Ovary (tissue), 9 donors: ENCODE data around the gene CILP2. TPM values are rescaled to one million over a fixed set of nuclear protein-coding genes. Genes with fewer than 3 reads are reported as not detected.

Experiments used
- DNase-seq, 5 donors: peaks; one replicate each; pipeline ENCODE4 v3.0.0-alpha.2; 2019 to 2020
- H3K27ac ChIP-seq, 2 donors: fragments of 200-600 bp; one replicate each; pipeline versions ENCODE4 v1.5.1 to v1.8.0; 2019 to 2022
- H3K27me3 ChIP-seq: fragments of 200-600 bp; one replicate; pipeline ENCODE4 v1.8.0; 2022
- H3K36me3 ChIP-seq: fragments of 200-600 bp; sonication (generic); one replicate; pipeline ENCODE4 v1.5.1; 2019
- H3K4me1 ChIP-seq: one replicate; pipeline ENCODE4 v1.8.1; 2013; ENCODE audit warnings: mild to moderate bottlenecking, moderate library complexity; ENCODE audit not compliant: insufficient read depth
- H3K4me3 ChIP-seq: fragments of 200-600 bp; sonication (generic); one replicate; pipeline ENCODE4 v1.5.1; 2017
- H3K9me3 ChIP-seq, 2 donors: fragments of 200-600 bp in 1 of 2; sonication (generic) in 1 of 2; one replicate each; pipeline versions ENCODE4 v1.5.1 to v1.8.1; 2013 to 2019; ENCODE audit warnings: mild to moderate bottlenecking in 1 of 2, moderate library complexity in 1 of 2
- CTCF ChIP-seq, 3 donors: fragments of 450-650 bp in 2 of 3; fragments of 200-600 bp in 1 of 3; IDR thresholded peaks; one replicate each; pipeline versions ENCODE4 v1.5.1 to v1.8.0; 2016 to 2022; ENCODE audit warnings: antibody characterized with exemption in 3 of 3, mild to moderate bottlenecking in 1 of 3
- EP300 ChIP-seq: sonication (generic); formaldehyde crosslinking; IDR thresholded peaks from one replicate; pipeline ENCODE4 v1.6.1; 2017; ENCODE audit warnings: antibody characterized with exemption
- POLR2A ChIP-seq: fragments of 450-650 bp; IDR thresholded peaks from one replicate; pipeline ENCODE4 v1.6.1; 2017; ENCODE audit warnings: antibody characterized with exemption, mild to moderate bottlenecking, moderate library complexity
- WGBS, 3 donors: extraction: QIAGEN DNeasy Blood & Tissue Kit in 1 of 3; methylation state at CpG; one replicate each; pipeline versions ENCODE4 v1.1.5 to v1.1.7; 2013 to 2017; 5-methylcytosine and 5-hydroxymethylcytosine counted together
- intact Hi-C, 4 donors: fragments of 100-400 bp; cut with DNase I; formaldehyde crosslinking; loops; one replicate each; pipeline versions ENCODE4 v1.11.0 to v1.15.1; 2022 to 2023
- polyA plus RNA-seq, 2 donors: library from polyadenylated mRNA; stranded (reverse); fragments of 200-250 nt in 1 of 2; fragments of 350-450 nt in 1 of 2; fragmentation: Illumina TruSeq in 1 of 2; extraction: RNeasy Lipid Tissue Mini Kit (QIAGEN cat#74804) in 1 of 2; gene quantifications; one replicate each; pipeline ENCODE4 v1.2.3, GENCODE V29; 2013 to 2014
- total RNA-seq, 7 donors: library from RNA; depleted of rRNA in 2 of 7; stranded (reverse); fragments of >200 nt in 2 of 7; fragmentation: NEBNext Ultra II Directional in 3 of 7; extraction: Animal tissue kit (Norgen Biotek cat#: 25700) in 3 of 7; gene quantifications; one replicate each; pipeline versions ENCODE4 v1.1.0 to v1.2.4, GENCODE V29; 2016 to 2023
- donor health status: DM: no; HTN: no; CAD: no; lungs with moderate emphysema.
- donor health status: DM: no; HTN: no; CAD: no.
- donor health status: Bipolar disorder and iron deficiency.
- donor health status: DM: yes; HTN: yes; CAD: no.
- donor health status: DM: no; HTN: no; CAD: no.
- donor health status: DM: yes; HTN: yes; CAD: no.

The CILP2 gene
- total and polyA plus RNA-seq, 9 donors: 0.28 to 9.7 (median 1.0) TPM

GRCh38 chr19:19575411-19575810 lies 37.3 kb downstream of the CILP2 start:
- intact Hi-C loops: no loop called here
- no peaks in the 10 kb centered on the region for H3K9me3 ChIP-seq
- no peaks in the 10 kb centered on the region for H3K4me1 ChIP-seq
- DNase-seq: no peak
- 76 to 84% (median 82%) methylated on average over 6 of the region's 6 CpGs for WGBS, 3 donors
- no peak overlapping the region for H3K4me3 ChIP-seq
- H3K27ac ChIP-seq: no peak overlapping the region
- no peak for TF ChIP-seq CTCF (IDR thresholded peaks at IDR 0.05)
- TF ChIP-seq EP300: no peak
- no peaks in the 10 kb centered on the region for H3K36me3 ChIP-seq
- H3K27me3 ChIP-seq: no peaks in the 10 kb centered on the region

GRCh38 chr19:19578252-19578651 lies 40.2 kb downstream of the CILP2 start:
- no peaks in the 10 kb centered on the region for H3K36me3 ChIP-seq
- DNase-seq: no peak
- intact Hi-C loops: no loop called here
- TF ChIP-seq CTCF (IDR thresholded peaks at IDR 0.05) (no peak), POLR2A (no peak), EP300 (no peak)
- H3K27ac ChIP-seq: no peak overlapping the region
- 81 to 89% (median 88%) methylated on average over 6 of the region's 6 CpGs for WGBS, 3 donors
- H3K27me3 ChIP-seq: no peaks in the 10 kb centered on the region
- no peaks in the 10 kb centered on the region for H3K4me1 ChIP-seq
- no peak overlapping the region for H3K4me3 ChIP-seq
- H3K9me3 ChIP-seq: no peaks in the 10 kb centered on the region

GRCh38 chr19:19579533-19580361 lies 41.7 kb downstream of the CILP2 start:
- no peaks in the 10 kb centered on the region for H3K9me3 ChIP-seq
- TF ChIP-seq POLR2A (no peak), EP300 (no peak), CTCF (IDR thresholded peaks at IDR 0.05) (no peak)
- no peak overlapping the region for H3K4me3 ChIP-seq
- no peak for DNase-seq
- no peak overlapping the region for H3K27ac ChIP-seq
- H3K4me1 ChIP-seq: no peaks in the 10 kb centered on the region
- H3K36me3 ChIP-seq: no peaks in the 10 kb centered on the region
- WGBS, 3 donors: 89 to 95% (median 92%) methylated on average over 25 of the region's 25 CpGs
- H3K27me3 ChIP-seq: no peaks in the 10 kb centered on the region
- intact Hi-C loops: no loop called here

- H3K4me1 ChIP-seq: no peaks in the 10 kb centered on the region
- no peak overlapping the region for H3K27ac ChIP-seq
- intact Hi-C loops: no loop called here
- no peaks in the 10 kb centered on the region for H3K9me3 ChIP-seq
- DNase-seq: no peak
- no peak overlapping the region for H3K4me3 ChIP-seq
- TF ChIP-seq EP300 (no peak), CTCF (IDR thresholded peaks at IDR 0.05) (no peak), POLR2A (no peak)
- H3K27me3 ChIP-seq: no peaks in the 10 kb centered on the region
- 83 to 95% (median 91%) methylated on average over 4 of the region's 4 CpGs for WGBS, 3 donors
- no peaks in the 10 kb centered on the region for H3K36me3 ChIP-seq
Observed at GRCh38 chr19:19580418-19580817, 42.4 kb downstream of the CILP2 start.
